Smooth muscle cell of the pulmonary artery (primary cell): ENCODE data around the gene ATXN10. TPM values are rescaled to one million over a fixed set of nuclear protein-coding genes. Genes with fewer than 3 reads are reported as not detected.

Experiments
- total RNA-seq: library from RNA; depleted of rRNA; stranded (reverse); fragments of >200 nt; gene quantifications from 2 replicates; pipeline ENCODE4 v1.2.3, GENCODE V29; 2014

The ATXN10 gene, protein sequence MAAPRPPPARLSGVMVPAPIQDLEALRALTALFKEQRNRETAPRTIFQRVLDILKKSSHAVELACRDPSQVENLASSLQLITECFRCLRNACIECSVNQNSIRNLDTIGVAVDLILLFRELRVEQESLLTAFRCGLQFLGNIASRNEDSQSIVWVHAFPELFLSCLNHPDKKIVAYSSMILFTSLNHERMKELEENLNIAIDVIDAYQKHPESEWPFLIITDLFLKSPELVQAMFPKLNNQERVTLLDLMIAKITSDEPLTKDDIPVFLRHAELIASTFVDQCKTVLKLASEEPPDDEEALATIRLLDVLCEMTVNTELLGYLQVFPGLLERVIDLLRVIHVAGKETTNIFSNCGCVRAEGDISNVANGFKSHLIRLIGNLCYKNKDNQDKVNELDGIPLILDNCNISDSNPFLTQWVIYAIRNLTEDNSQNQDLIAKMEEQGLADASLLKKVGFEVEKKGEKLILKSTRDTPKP
- 164 and 174 TPM in 2 replicates for total RNA-seq

DNA sequence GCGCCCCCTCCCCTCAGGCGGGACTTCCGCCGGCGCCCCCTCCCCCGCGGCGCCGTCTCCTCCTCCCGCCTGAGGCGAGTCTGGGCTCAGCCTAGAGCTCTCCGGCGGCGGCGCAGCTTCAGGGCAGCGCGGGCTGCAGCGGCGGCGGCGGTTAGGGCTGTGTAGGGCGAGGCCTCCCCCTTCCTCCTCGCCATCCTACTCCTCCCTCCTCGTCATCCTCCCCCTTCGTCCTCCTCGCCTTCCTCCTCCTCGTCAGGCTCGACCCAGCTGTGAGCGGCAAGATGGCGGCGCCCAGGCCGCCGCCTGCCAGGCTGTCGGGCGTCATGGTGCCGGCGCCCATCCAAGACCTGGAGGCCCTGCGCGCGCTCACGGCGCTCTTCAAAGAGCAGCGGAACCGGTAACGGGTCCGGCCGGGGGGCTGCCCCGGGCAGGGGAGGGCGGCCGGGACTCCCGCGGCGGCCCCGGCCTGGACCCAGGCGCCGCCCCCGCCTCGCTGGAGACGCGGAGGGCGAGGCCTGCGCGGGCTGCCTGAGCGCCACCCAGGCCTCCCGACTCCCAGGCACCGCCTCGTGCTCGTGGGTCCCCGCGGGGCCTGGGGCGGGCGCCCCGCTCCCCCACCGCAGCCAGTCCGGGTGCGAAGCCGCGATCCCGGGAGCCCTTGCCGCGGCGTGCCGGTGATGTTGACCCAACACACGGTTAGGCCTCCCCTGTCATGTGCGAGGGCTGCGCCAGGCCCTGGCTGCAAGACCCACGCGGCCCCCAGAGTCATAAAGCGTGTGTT is at the start of gene ATXN10:
Gene ATXN10 (plus strand): TSS at position 52 of the 781 bp plus-strand sequence. CDS start 230 bp downstream, at position 282.

Other genes with a start within 250 kb of the ATXN10 start
- gene FBLN1, start 169.0 kb upstream of the ATXN10 start, total RNA-seq, result 150 and 215 TPM in 2 replicates